SK-N-MC (cell line): ENCODE data around the gene MARVELD1.

Source experiments
- DNase-seq: peaks from one replicate; pipeline ENCODE4 v3.0.0-alpha.2; 2011; ENCODE audit warnings: low read depth, low spot score
- H3K27ac ChIP-seq: fragments of 200-600 bp; sonication (generic); 2 replicates; pipeline ENCODE4 v1.5.1; 2016; ENCODE audit warnings: mixed run types
- H3K36me3 ChIP-seq: fragments of 200-600 bp; sonication (generic); 2 replicates; pipeline ENCODE4 v1.6.1; 2017; ENCODE audit warnings: antibody characterized with exemption, low read length, mixed read lengths; ENCODE audit not compliant: insufficient read depth
- H3K4me3 ChIP-seq: fragments of 200-600 bp; sonication (generic); 2 replicates; pipeline ENCODE4 v1.5.1; 2016
- H3K9ac ChIP-seq: fragments of 200-600 bp; sonication (generic); 2 replicates; pipeline ENCODE4 v1.8.0; 2017; ENCODE audit warnings: mixed run types, mixed read lengths; ENCODE audit not compliant: insufficient read length
- H3K9me3 ChIP-seq: fragments of 200-600 bp; sonication (generic); 2 replicates; pipeline ENCODE4 v1.6.1; 2017; ENCODE audit warnings: low read depth, mild to moderate bottlenecking, antibody characterized with exemption, low read length, moderate library complexity, mixed read lengths
- EZH2 ChIP-seq: fragments of 200-600 bp; sonication (generic); IDR thresholded peaks from one replicate; pipeline ENCODE4 v1.6.1; 2017; ENCODE audit warnings: antibody characterized with exemption
- FOXP2 ChIP-seq: optimal IDR thresholded peaks from 2 replicates; pipeline ENCODE3; 2011; ENCODE audit warnings: mild to moderate bottlenecking, moderate library complexity; ENCODE audit not compliant: insufficient read depth; ENCODE audit errors: extremely low read length, control extremely low read depth
- POLR2AphosphoS5 ChIP-seq: IDR thresholded peaks from 2 replicates; pipeline ENCODE4 v1.6.1; 2012; ENCODE audit warnings: mild to moderate bottlenecking, low read depth, low read length, borderline replicate concordance

MARVELD1 gene

GRCh38 chr10:97707134-97707861 lies 6.2 kb upstream of the MARVELD1 start:
- no peak overlapping the region for H3K9ac ChIP-seq
- H3K36me3 ChIP-seq = no peaks in the 10 kb centered on the region
- H3K9me3 ChIP-seq = no peaks in the 10 kb centered on the region
- DNase-seq = no peak
- no peak for TF ChIP-seq POLR2AphosphoS5
- TF ChIP-seq EZH2 = no peak
- TF ChIP-seq FOXP2 = no peak
- H3K27ac ChIP-seq = no peak overlapping the region
- no peak overlapping the region for H3K4me3 ChIP-seq

GRCh38 chr10:97708167-97708566 lies 5.4 kb upstream of the MARVELD1 start:
- no peak for DNase-seq
- Histone ChIP-seq H3K36me3 (no peaks in the 10 kb centered on the region), H3K27ac (no peak overlapping the region), H3K9ac (no peak overlapping the region), H3K4me3 (no peak overlapping the region), H3K9me3 (no peaks in the 10 kb centered on the region)
- TF ChIP-seq FOXP2 (no peak), POLR2AphosphoS5 (no peak), EZH2 (no peak)

GRCh38 chr10:97708976-97709946 lies 4.3 kb upstream of the MARVELD1 start:
- TF ChIP-seq EZH2 = no peak
- H3K27ac ChIP-seq = no peak overlapping the region
- H3K9me3 ChIP-seq = no peaks in the 10 kb centered on the region
- H3K9ac ChIP-seq = no peak overlapping the region
- no peak for DNase-seq
- H3K4me3 ChIP-seq = no peak overlapping the region
- H3K36me3 ChIP-seq = no peaks in the 10 kb centered on the region

GRCh38 chr10:97711640-97712572 lies 1.6 kb upstream of the MARVELD1 start:
- DNase-seq = no peak
- Histone ChIP-seq H3K9me3 (no peaks in the 10 kb centered on the region), H3K27ac (no peak overlapping the region), H3K4me3 (no peak overlapping the region), H3K9ac (no peak overlapping the region), H3K36me3 (no peaks in the 10 kb centered on the region)
- TF ChIP-seq EZH2 (no peak), FOXP2 (no peak), POLR2AphosphoS5 (no peak)

GRCh38 chr10:97713826-97714400 lies 383 bp downstream of the MARVELD1 start:
- no peak for DNase-seq
- Histone ChIP-seq H3K4me3 (peak overlapping the region; percentile 80), H3K27ac (no peak overlapping the region; the same call in 1 of the 2 replicates), H3K9ac (peak overlapping the region; percentile 45), H3K9me3 (no peaks in the 10 kb centered on the region), H3K36me3 (no peaks in the 10 kb centered on the region)
- TF ChIP-seq POLR2AphosphoS5 = no peak
- TF ChIP-seq EZH2 = no peak
- no peak for TF ChIP-seq FOXP2

- H3K36me3 ChIP-seq = no peaks in the 10 kb centered on the region
- H3K9ac ChIP-seq = peak overlapping the region; percentile 45
- H3K27ac ChIP-seq = no peak overlapping the region
- H3K9me3 ChIP-seq = no peaks in the 10 kb centered on the region
- peak overlapping the region; percentile 80 for H3K4me3 ChIP-seq
- TF ChIP-seq FOXP2 (no peak), POLR2AphosphoS5 (0 out of 2 replicates have a peak, but pooled peaks have one; percentile 23), EZH2 (no peak)
- DNase-seq = no peak
Observed at GRCh38 chr10:97714401-97715258, 1.1 kb downstream of the MARVELD1 start.

GRCh38 chr10:97715259-97715874 lies 1.8 kb downstream of the MARVELD1 start:
- H3K4me3 ChIP-seq = peak overlapping the region; percentile 80
- TF ChIP-seq POLR2AphosphoS5 = no peak
- no peak for TF ChIP-seq EZH2
- TF ChIP-seq FOXP2 = no peak
- no peak for DNase-seq
- no peaks in the 10 kb centered on the region for H3K36me3 ChIP-seq
- H3K27ac ChIP-seq = no peak overlapping the region
- H3K9ac ChIP-seq = no peak overlapping the region
- H3K9me3 ChIP-seq = no peaks in the 10 kb centered on the region

GRCh38 chr10:97717627-97718026 lies 4.1 kb downstream of the MARVELD1 start:
- Histone ChIP-seq H3K36me3 (no peaks in the 10 kb centered on the region), H3K4me3 (no peak overlapping the region), H3K9ac (no peak overlapping the region), H3K27ac (no peak overlapping the region), H3K9me3 (no peaks in the 10 kb centered on the region)
- no peak for DNase-seq
- TF ChIP-seq EZH2 (no peak), POLR2AphosphoS5 (no peak), FOXP2 (no peak)
